Suprapubic skin (tissue), 3 donors: ENCODE results near the gene ATP1A2.

Experiments used
- POLR2A ChIP-seq, 2 donors: fragments of 450-650 bp; IDR thresholded peaks; one replicate each; pipeline ENCODE4 v1.6.1; 2017; ENCODE audit warnings: antibody characterized with exemption in 2 of 2, mild to moderate bottlenecking in 2 of 2, moderate library complexity in 2 of 2
- TF ChIP-seq, protein P1 (sequence below), 2 donors: fragments of 200-600 bp in 1 of 2; fragments of 450-650 bp in 1 of 2; sonication (generic) in 1 of 2; IDR thresholded peaks; one replicate each; pipeline ENCODE4 v1.5.1; 2016 to 2019; ENCODE audit warnings: antibody characterized with exemption in 2 of 2, mild to moderate bottlenecking in 1 of 2, moderate library complexity in 1 of 2

DNA sequence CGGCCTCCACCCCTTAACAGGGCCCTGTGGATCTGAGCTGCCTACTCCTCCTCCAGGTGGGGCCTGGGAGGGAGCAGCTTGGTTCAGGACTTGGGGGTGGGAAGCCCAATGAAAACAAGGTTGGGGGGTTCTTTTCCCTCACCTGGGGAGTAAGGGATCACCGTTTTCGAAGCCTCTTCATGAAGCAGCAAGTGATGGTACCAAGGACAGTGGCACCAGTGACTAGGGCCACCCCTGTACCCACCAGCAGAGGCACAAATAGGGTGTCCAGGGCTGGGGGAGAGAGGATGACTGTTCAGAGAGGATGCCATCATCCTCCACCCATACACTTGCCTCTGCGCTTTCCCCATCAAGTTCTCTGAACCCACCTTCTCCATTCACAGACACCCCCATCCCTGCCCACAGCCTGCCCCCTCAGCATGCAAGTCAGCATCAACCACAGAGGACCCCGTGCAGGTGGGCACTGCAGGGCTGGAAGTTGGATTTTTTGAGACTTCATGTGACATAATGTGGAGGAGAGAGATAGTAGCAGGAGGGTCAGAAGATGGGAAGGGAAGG, 23.8 kb upstream of the ATP1A2 start:
- TF ChIP-seq POLR2A (IDR thresholded peaks at IDR 0.05): no peak
- TF ChIP-seq, protein P1, sequence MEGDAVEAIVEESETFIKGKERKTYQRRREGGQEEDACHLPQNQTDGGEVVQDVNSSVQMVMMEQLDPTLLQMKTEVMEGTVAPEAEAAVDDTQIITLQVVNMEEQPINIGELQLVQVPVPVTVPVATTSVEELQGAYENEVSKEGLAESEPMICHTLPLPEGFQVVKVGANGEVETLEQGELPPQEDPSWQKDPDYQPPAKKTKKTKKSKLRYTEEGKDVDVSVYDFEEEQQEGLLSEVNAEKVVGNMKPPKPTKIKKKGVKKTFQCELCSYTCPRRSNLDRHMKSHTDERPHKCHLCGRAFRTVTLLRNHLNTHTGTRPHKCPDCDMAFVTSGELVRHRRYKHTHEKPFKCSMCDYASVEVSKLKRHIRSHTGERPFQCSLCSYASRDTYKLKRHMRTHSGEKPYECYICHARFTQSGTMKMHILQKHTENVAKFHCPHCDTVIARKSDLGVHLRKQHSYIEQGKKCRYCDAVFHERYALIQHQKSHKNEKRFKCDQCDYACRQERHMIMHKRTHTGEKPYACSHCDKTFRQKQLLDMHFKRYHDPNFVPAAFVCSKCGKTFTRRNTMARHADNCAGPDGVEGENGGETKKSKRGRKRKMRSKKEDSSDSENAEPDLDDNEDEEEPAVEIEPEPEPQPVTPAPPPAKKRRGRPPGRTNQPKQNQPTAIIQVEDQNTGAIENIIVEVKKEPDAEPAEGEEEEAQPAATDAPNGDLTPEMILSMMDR (IDR thresholded peaks at IDR 0.05): no peak
